ENCODE measurements around the gene HES2.

DNA sequence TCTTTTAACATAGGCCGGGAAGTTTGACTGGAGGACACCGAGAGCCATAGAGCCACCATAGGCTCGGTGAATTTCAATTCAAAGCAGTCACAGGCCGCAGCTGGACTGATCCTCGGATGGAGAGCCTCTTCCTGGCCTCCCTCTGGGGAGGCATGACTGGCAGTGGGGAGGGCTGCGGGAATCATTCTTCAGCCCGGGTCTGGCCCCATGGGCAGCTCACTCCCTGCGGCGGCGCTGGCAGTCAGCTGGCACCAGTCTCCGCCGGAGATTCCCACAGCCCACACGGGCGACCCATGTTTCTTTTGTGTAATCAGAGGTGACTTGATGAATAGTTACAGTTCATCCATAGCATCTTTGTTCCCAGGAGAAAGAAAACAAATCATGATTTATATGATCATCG lies 15.4 kb upstream of the HES2 start:
- TF ChIP-seq RAD21 (IDR thresholded peaks at IDR 0.05; ENCODE audit: low read length) (no peak), MAFK (IDR thresholded peaks at IDR 0.05; ENCODE audit: low read depth, low read length) (no peak), POLR2A (IDR thresholded peaks at IDR 0.05; ENCODE audit: low read depth, low read length) (no peak), MAZ (IDR thresholded peaks at IDR 0.05; ENCODE audit: borderline replicate concordance, low read depth, low read length) (no peak), RFX5 (IDR thresholded peaks at IDR 0.05; ENCODE audit: low read depth, low read length) (no peak), SMC3 (IDR thresholded peaks at IDR 0.05; ENCODE audit: low read depth, low read length) (no peak), CEBPB (IDR thresholded peaks at IDR 0.05; ENCODE audit: low read depth, low read length) (no peak)
- TF ChIP-seq, protein P1, sequence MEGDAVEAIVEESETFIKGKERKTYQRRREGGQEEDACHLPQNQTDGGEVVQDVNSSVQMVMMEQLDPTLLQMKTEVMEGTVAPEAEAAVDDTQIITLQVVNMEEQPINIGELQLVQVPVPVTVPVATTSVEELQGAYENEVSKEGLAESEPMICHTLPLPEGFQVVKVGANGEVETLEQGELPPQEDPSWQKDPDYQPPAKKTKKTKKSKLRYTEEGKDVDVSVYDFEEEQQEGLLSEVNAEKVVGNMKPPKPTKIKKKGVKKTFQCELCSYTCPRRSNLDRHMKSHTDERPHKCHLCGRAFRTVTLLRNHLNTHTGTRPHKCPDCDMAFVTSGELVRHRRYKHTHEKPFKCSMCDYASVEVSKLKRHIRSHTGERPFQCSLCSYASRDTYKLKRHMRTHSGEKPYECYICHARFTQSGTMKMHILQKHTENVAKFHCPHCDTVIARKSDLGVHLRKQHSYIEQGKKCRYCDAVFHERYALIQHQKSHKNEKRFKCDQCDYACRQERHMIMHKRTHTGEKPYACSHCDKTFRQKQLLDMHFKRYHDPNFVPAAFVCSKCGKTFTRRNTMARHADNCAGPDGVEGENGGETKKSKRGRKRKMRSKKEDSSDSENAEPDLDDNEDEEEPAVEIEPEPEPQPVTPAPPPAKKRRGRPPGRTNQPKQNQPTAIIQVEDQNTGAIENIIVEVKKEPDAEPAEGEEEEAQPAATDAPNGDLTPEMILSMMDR (conservative IDR thresholded peaks at IDR 0.05; ENCODE audit: low read depth, low read length) = no peak
- TF ChIP-seq, protein P2, sequence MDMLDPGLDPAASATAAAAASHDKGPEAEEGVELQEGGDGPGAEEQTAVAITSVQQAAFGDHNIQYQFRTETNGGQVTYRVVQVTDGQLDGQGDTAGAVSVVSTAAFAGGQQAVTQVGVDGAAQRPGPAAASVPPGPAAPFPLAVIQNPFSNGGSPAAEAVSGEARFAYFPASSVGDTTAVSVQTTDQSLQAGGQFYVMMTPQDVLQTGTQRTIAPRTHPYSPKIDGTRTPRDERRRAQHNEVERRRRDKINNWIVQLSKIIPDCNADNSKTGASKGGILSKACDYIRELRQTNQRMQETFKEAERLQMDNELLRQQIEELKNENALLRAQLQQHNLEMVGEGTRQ (IDR thresholded peaks at IDR 0.05; ENCODE audit: low read depth, low read length) = no peak
